Uterus (tissue), 2 donors: ENCODE data around the gene BTBD16.

ENCODE experiments used
- POLR2A ChIP-seq, 2 donors: fragments of 450-650 bp; IDR thresholded peaks; one replicate each; pipeline ENCODE4 v1.6.1; 2016; ENCODE audit warnings: antibody characterized with exemption in 2 of 2, mild to moderate bottlenecking in 1 of 2, moderate library complexity in 1 of 2
- TF ChIP-seq, protein P1 (sequence below), 4 experiments: fragments of 200-600 bp in 2 of 4; fragments of 450-650 bp in 2 of 4; sonication (generic) in 2 of 4; IDR thresholded peaks; one replicate each; pipeline ENCODE4 v1.5.1; 2016 to 2019; ENCODE audit warnings: antibody characterized with exemption in 4 of 4, mild to moderate bottlenecking in 2 of 4, moderate library complexity in 1 of 4

DNA sequence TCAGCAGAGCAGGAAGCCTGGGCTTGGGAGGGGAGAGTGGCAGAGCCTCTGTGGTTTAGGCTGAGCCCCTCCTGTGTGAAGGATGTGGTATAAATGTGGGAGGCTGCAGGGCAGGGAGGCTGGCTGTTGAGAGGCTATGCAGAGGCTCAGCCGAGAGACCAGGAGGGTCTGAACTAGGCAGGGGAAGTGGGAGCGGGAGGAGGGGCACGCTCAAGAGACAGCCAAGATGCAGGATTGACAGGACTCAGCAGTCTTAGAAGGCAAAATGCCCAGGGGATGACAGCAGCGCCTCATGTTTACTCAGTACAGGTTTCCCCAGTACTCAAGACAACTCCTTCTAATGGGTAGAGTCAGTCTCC lies 24.3 kb downstream of the BTBD16 start:
- TF ChIP-seq POLR2A (IDR thresholded peaks at IDR 0.05), result no peak
- TF ChIP-seq, protein P1, sequence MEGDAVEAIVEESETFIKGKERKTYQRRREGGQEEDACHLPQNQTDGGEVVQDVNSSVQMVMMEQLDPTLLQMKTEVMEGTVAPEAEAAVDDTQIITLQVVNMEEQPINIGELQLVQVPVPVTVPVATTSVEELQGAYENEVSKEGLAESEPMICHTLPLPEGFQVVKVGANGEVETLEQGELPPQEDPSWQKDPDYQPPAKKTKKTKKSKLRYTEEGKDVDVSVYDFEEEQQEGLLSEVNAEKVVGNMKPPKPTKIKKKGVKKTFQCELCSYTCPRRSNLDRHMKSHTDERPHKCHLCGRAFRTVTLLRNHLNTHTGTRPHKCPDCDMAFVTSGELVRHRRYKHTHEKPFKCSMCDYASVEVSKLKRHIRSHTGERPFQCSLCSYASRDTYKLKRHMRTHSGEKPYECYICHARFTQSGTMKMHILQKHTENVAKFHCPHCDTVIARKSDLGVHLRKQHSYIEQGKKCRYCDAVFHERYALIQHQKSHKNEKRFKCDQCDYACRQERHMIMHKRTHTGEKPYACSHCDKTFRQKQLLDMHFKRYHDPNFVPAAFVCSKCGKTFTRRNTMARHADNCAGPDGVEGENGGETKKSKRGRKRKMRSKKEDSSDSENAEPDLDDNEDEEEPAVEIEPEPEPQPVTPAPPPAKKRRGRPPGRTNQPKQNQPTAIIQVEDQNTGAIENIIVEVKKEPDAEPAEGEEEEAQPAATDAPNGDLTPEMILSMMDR (IDR thresholded peaks at IDR 0.05), result no peak
